ENCODE results near the gene RHPN2. TPM values are rescaled to one million over a fixed set of nuclear protein-coding genes. Genes with fewer than 3 reads are reported as not detected.
"Not testable (repeated sequence)": the region's sequence is repeated elsewhere in the genome, so short reads cannot be mapped to it uniquely, and the experiment has no call there.

The RHPN2 gene
- polyA plus RNA-seq, 1 donor: 20.4 TPM

GRCh38 chr19:33032218-33032781, 32.4 kb downstream of the RHPN2 start:
- DNase-seq: no peak

- no peak for DNase-seq
These were observed 34.9 kb downstream of the RHPN2 start for GRCh38 chr19:33029746-33030303.

GRCh38 chr19:33026602-33027001, 38.1 kb downstream of the RHPN2 start:
- not testable (repeated sequence) for DNase-seq

- DNase-seq: not testable (repeated sequence)
These were observed 39.0 kb downstream of the RHPN2 start for GRCh38 chr19:33025468-33026238.

- DNase-seq: no peak
These were observed 40.3 kb downstream of the RHPN2 start for GRCh38 chr19:33024398-33024797.

DNA sequence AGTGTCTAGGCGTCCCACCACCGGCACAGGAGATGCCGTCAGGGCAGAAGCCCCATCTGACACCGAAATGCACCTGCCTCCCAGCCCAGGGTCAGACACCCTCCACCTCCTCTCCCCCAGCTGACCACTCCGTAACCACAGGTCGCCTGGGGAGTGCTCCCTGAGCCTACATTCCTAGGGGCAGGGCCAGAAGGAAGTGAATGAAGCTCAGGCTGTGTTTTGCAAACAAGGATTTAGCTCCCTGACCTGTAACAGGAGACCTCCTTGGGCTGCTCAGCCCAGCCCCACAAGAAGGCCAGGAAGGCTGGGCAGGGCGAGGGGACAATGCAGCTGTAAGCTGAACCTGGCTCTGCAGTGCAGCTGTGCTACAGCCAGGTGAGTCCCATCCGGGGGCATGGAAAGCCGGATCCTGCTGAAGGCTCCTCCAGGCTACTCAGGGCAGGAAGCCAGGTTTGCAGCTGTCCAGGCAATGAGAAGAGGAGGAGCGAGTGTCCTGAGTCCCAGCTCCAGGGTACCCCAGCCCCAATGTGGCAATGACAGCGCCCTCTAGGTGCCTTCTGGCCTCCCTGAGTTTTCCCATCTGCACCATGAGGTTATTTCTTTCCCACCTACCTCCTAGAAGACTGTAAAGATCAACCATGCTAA, 42.1 kb downstream of the RHPN2 start:
- no peak for DNase-seq

GRCh38 chr19:33010891-33011290, 53.8 kb downstream of the RHPN2 start:
- DNase-seq: not testable (repeated sequence)

DNA sequence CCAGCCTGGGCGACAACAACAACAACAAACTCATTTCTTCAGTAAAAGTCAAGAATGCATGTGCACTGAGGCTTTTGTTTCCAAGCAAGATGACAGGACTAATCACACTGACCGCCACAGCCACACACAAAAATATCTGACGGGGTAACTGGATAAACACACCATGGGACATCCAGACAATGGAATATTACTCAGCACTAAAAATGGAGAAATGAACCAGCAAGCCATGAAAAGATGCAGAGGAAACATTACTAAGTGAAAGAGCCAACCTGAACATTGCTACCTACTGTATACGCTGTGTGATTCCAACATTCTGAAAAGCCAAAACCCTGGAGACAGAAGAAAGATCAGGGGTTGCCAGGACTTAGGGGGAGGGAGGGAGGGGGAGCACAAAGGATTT, 56.0 kb downstream of the RHPN2 start:
- DNase-seq: no peak

DNA sequence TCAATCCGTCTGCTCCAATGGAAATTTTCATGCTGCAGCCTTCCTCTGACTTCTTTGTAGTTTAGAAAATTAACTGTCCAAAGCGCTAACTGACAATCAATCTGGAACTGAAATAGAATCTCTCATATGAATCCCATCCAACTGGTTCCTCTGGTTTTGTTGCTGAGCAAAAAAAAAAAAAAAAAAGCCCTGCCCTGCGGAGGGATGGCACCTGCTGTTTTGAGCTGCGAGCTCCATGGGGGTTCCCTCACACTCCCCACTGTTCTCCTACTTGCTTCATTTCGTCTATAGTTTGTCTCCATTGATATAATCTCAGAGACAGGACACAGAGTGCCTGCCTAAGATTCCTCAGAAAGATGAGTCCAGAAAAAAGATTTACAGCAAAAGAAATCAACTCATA, 59.2 kb downstream of the RHPN2 start:
- peak; percentile 32 for DNase-seq

- not testable (repeated sequence) for DNase-seq
These were observed 61.2 kb downstream of the RHPN2 start for GRCh38 chr19:33003424-33004024.

- not testable (repeated sequence) for DNase-seq
These were observed 62.4 kb downstream of the RHPN2 start for GRCh38 chr19:33002126-33002865.

DNA sequence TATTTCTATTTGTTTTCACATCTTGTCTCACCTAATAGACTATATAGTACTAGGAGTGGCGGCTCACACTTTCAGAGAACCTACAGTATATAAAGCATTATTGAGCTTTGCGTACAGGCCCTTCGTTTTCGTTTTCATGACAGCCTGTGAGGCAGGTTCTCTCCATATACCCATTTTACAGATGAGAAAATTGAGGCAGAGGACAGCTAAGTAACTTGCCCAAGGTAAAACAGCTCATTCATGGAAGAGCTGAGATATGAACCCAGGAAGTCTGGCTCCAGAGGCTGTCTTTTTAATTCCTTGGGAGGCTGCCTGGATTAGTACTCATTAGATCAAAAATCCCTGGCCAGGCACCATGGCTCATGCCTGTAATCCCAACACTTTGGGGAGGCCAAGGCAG, 63.8 kb downstream of the RHPN2 start:
- DNase-seq: no peak

DNA sequence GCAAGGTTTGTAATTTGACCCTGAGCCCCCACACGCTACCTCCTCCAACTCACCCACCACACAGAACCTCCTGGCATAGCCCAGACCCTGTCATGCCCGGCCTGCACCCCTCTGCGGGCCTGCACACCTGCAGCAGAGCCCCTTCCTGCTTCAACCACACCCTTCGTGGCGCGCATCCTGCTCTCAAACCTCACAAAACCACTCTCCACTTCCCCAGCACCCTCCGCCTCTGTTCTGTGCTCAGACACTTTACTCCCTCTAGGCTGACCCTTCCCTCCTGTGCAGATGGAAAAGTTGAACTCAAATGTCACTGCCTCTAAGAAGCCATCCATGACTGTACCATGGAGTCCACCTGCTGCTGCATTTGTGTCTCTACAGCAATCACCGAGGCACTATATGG, 64.2 kb downstream of the RHPN2 start:
- DNase-seq: no peak

DNA sequence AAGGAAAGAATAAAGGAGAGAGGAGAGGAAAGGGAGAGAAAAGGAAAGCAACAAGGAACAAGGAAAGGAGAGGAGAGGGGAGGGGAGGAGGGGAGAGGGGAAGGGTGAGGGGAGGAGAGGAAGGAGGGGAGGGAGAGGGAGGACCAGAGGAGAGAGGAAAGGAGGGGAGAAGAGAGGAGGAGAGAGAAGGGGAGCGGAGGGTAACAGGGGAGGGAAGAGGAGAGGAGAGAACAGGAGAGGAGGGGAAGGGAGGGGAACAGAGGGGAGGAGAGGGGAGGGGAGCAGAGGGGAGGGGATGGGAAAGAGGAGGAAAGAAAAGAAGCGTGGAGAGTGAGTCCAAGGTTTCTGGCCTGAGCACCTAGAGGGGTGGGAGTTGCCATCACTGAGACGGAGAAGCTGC, 66.0 kb downstream of the RHPN2 start:
- no peak for DNase-seq

- no peak for DNase-seq
These were observed 66.9 kb downstream of the RHPN2 start for GRCh38 chr19:32997716-32998355.

GRCh38 chr19:32997061-32997464, 67.6 kb downstream of the RHPN2 start:
- DNase-seq: not testable (repeated sequence)

DNA sequence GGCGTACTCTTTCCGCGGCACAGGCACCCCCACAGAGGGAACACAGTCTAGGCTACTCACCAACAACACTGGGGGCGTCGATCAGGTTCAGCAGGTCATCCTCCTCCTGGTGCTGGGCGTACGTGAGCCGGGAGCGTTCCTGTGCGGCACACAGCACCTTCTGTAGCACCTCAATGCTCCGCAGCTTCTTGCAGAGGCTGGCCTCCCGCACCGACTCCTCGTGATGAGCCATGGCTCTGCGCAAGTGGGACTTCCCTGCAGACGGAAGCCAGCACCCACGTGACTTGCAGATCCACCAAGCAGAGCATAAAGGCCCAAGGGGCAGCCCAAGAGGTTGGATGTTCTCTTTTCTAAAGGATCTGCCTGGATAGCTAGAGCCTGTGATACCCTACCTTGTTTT, 68.7 kb downstream of the RHPN2 start:
- DNase-seq: not testable (repeated sequence)

DNA sequence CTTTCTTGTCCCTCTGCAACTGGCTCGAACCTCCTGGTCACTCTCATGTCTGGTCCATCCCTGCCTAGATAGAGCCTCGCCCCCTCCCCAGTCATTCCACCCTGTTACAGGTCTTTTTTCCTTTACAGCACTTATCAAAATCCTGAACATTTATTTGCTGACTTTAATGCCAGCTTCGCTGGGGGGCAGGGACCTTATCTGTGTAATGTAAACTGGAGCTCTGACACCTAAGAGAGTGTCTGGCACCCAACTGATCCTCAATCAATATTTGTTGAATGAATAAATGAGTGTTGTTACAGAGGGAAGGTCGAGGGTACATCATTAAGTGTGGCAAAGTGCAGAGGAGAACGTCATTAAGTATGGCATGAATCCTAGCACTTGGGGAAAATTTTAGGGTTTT, 76.0 kb downstream of the RHPN2 start:
- DNase-seq: no peak

DNA sequence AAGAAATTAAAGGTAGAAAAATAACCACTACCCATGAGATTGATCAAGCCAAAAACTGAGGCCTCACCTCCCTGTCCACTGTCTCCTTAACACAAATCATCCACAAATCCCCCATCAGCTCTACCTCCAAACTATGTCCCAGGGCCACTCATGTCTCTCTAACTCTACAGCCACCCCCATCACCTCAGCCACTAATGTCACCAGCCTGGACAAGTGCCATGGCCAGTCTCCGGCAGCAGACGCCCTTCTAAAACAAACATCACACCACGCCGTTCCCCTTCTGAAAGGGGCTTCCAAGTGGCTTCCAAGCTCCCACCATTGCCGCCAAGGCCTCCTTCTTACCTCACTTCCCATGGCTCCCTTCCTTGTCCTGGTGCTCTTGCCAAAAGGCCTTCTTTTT, 76.4 kb downstream of the RHPN2 start:
- DNase-seq: not testable (repeated sequence)

- DNase-seq: not testable (repeated sequence)
These were observed 82.2 kb downstream of the RHPN2 start for GRCh38 chr19:32982488-32982887.

- not testable (repeated sequence) for DNase-seq
These were observed 84.9 kb downstream of the RHPN2 start for GRCh38 chr19:32979807-32980206.

Measured in left kidney (tissue), 2 donors.